ENCODE data around the gene MYO15A. TPM values are rescaled to one million over a fixed set of nuclear protein-coding genes. Genes with fewer than 3 reads are reported as not detected.

MYO15A gene
- total and polyA plus RNA-seq, 2 of the 4 experiments (the other 2 are of a cell fraction), result 0.18 to 1.1 TPM

- TF ChIP-seq SMC3 (IDR thresholded peaks at IDR 0.05; ENCODE audit: low read depth, low read length), result no peak
Observed at GRCh38 chr17:18226284-18226945, 117.9 kb downstream of the MYO15A start (continued).

GRCh38 chr17:18227635-18228034 lies 119.1 kb downstream of the MYO15A start:
- Histone ChIP-seq H3K27me3 (ENCODE audit: control insufficient read depth, insufficient read depth, low read length) (no peaks in the 10 kb centered on the region), H4K5ac (ENCODE audit: low read depth, low read length) (no peak overlapping the region), H3K56ac (ENCODE audit: extremely low read depth, insufficient read depth, low read length) (no peak overlapping the region), H2AK5ac (ENCODE audit: low read depth, low read length) (no peak overlapping the region), H3K36me3 (ENCODE audit: control insufficient read depth, insufficient read depth, low read length) (peaks cover 7% of the 10 kb centered on the region; the same call in 1 of the 2 replicates), H3K18ac (ENCODE audit: low read depth, low read length) (no peak overlapping the region), H2BK5ac (ENCODE audit: low read depth, low read length, poor library complexity, severe bottlenecking) (no peak overlapping the region), H3K9ac (ENCODE audit: low read depth, low read length) (no peak overlapping the region), H2AK9ac (replicated peaks; ENCODE audit: low read depth, low read length, poor library complexity) (no peak overlapping the region), H2BK20ac (ENCODE audit: low read depth, low read length) (no peak overlapping the region), H3K27ac (ENCODE audit: insufficient read depth, low read length) (no peak overlapping the region), H3K9me1 (ENCODE audit: insufficient read depth, low read length) (peaks cover 14% of the 10 kb centered on the region), H2AFZ (replicated peaks; ENCODE audit: low read length, poor library complexity) (no peak overlapping the region), H3K14ac (replicated peaks; ENCODE audit: low read depth, low read length) (no peak overlapping the region), H3K4me3 (ENCODE audit: insufficient read depth, low read depth, low read length) (no peak overlapping the region), H3K9me3 (ENCODE audit: control insufficient read depth, insufficient read depth, low read length) (no peaks in the 10 kb centered on the region), H3K23ac (ENCODE audit: low read depth, low read length) (0 out of 2 replicates have a peak overlapping the region, but pooled peaks have one; percentile 15), H3K79me1 (ENCODE audit: low read depth in 1 of 2, low read length in 2 of 2) (peaks cover 16 to 71% of the 10 kb centered on the region in 2 experiments), H3K4me1 (ENCODE audit: control insufficient read depth, insufficient read depth, low read length) (peaks cover 18% of the 10 kb centered on the region), H4K91ac (ENCODE audit: insufficient read depth, low read depth, low read length) (no peak overlapping the region), H2BK120ac (ENCODE audit: low read depth, low read length) (no peak overlapping the region), H4K8ac (ENCODE audit: low read depth in 2 of 2, low read length in 2 of 2) (no peak overlapping the region), H3K4me2 (ENCODE audit: low read depth, low read length) (no peak overlapping the region), H4K20me1 (ENCODE audit: insufficient read depth, low read length) (peaks cover 57% of the 10 kb centered on the region), H3K4ac (ENCODE audit: low read depth, low read length) (no peak overlapping the region), H2BK15ac (ENCODE audit: low read depth, low read length) (no peak overlapping the region)
- WGBS, 2 experiments (ENCODE audit: extremely low coverage in 2 of 2, insufficient read length in 1 of 2), result 91% methylated on average over 4 of the region's 5 CpGs; no CpG with 5 or more reads in 1 of the 2 experiments
- in situ Hi-C loops (cut with MboI; ENCODE audit: low sequenced_read_pairs), result no loop called here
- no TSS peak for BruUV-seq (replicated peaks)
- dilution Hi-C loops (cut with HindIII; ENCODE audit: low sequenced_read_pairs, unreplicated experiment), result no loop called here
- DNase-seq (no peak), ATAC-seq (ENCODE audit: low read depth) (no peak)
- ChIA-PET POLR2A (ENCODE audit: unreplicated experiment) (no interaction called here), CTCF (no interaction called here)
- intact Hi-C loops (cut with micrococcal nuclease), result no loop called here
- TF ChIP-seq USF2 (IDR thresholded peaks at IDR 0.05; ENCODE audit: low read depth, low read length) (no peak), NFE2L2 (IDR thresholded peaks at IDR 0.05; ENCODE audit: low read depth, low read length) (no peak), ELK1 (IDR thresholded peaks at IDR 0.05; ENCODE audit: borderline replicate concordance, low read depth, low read length) (no peak), CEBPB (IDR thresholded peaks at IDR 0.05; ENCODE audit: low read depth, low read length) (no peak), BHLHE40 (IDR thresholded peaks at IDR 0.05; ENCODE audit: low read depth, low read length) (no peak), MAZ (IDR thresholded peaks at IDR 0.05; ENCODE audit: borderline replicate concordance, low read depth, low read length) (no peak), FOS (IDR thresholded peaks at IDR 0.05; ENCODE audit: low read depth, low read length) (no peak), MXI1 (IDR thresholded peaks at IDR 0.05; ENCODE audit: borderline replicate concordance, low read depth, low read length) (no peak), RCOR1 (IDR thresholded peaks at IDR 0.05; ENCODE audit: insufficient replicate concordance, low read length) (no peak), POLR2A (IDR thresholded peaks at IDR 0.05; ENCODE audit: low read depth, low read length) (no peak), CTCF (conservative IDR thresholded peaks at IDR 0.05; ENCODE audit: low read depth, low read length) (no peak), CHD1 (IDR thresholded peaks at IDR 0.05; ENCODE audit: low read depth, low read length) (no peak), RAD21 (IDR thresholded peaks at IDR 0.05; ENCODE audit: low read length) (no peak)
